GM19351 (cell line): ENCODE data around the gene CORO2A.
A peak's percentile ranks its signal among the peaks of the same experiment; 100 is the strongest.

Experiments used
- ATAC-seq: cut with Tn5 transposase; IDR thresholded peaks from one replicate; pipeline ENCODE4 v1.9.1; 2021; ENCODE audit warnings: mild to moderate bottlenecking, moderate library complexity; ENCODE audit not compliant: unreplicated experiment

The CORO2A gene

DNA sequence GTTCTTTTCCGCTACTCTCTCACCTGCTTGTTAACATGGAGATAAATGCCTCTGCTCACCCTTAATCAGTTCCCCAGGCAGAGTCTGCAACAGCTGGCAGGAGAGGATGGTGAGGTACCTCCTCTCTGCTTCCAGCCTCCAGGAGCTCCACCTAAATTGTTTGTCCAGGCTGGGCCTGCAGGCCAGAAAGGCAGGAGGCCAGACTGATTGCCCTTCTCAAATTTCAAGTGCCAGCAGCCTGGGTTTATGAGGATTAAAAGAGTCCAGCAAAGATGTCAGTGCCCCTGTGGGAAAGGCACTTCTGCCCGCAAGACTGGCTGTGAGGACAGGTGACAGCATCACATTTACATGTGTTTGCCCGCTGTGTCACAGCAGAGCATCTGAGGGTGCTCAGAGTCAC, 19.8 kb downstream of the CORO2A start:
- ATAC-seq, result no peak

GRCh38 chr9:98171176-98171925, 21.1 kb downstream of the CORO2A start:
- no peak for ATAC-seq

- peak; percentile 100 for ATAC-seq
These were observed 23.4 kb downstream of the CORO2A start for GRCh38 chr9:98168941-98169488.

DNA sequence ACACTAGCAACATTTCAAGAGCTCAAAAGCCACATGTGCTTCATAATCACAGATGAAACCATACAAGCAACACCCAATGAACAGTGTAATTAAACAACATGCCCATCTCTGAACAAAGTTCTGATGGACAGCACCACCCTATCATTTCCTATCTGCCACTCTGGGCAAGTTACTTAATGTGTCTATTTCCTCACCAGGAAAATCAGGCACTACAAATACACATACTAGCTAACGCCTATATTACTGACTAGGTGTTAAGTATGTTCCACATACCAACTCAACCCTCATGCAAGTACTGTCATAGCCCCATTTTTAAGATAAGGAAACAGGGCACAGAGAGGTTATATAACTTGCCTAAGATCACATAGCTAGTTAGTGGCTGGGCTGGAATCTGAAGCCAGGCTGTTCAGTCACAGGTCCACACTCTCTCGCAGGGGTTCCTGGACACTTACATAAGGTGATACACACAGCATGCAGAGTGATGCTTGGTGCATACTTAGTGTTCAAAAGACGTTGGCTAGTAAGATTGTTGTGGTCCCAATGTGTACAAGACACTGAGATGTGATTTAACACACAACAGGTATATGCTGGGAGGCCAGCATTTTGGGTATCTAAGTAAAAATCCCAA, 24.2 kb downstream of the CORO2A start:
- no peak for ATAC-seq

- ATAC-seq, result no peak
These were observed 27.5 kb downstream of the CORO2A start for GRCh38 chr9:98164912-98165311.

DNA sequence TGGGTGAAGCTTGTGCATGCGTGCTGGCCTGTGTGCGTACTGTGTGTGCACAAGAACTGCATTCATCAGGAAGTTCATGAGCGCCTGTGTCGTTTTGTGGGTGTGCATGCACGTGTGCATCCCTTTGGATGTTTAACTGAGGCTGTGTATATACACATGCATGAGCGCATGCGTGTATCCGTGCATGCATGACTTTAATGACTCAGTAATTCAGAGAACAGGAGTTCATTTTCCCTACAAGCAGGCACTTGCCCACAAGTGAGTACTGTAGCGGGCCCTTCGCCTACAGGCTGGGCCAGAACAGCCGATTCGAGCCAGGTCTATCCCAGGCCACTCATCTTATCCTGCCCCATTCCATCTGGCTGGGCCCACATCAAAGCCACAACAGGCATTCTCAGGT, 29.8 kb downstream of the CORO2A start:
- ATAC-seq, result no peak

DNA sequence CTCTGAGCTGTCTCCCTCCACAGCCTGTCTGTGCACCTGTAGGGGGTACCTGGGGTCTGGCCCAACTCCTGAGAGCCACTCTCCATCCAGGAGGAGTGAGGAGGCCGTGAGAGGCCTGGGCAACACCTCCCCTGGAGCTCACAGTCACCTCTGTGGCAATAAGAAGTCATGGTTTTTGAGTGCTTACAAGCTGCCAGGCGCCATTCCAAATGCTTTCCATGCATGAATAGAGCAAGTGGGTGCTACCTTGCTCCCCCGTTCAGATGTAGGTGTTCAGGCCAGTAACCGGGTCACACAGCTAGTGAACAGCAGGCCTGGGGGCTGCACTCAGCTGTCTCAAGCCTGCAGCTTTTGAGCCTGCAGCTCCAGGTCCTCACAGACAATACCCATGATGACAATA, 30.6 kb downstream of the CORO2A start:
- ATAC-seq, result no peak

GRCh38 chr9:98159790-98160189, 32.6 kb downstream of the CORO2A start:
- no peak for ATAC-seq

GRCh38 chr9:98159301-98159700, 33.1 kb downstream of the CORO2A start:
- ATAC-seq, result no peak

GRCh38 chr9:98158071-98158831, 34.2 kb downstream of the CORO2A start:
- ATAC-seq, result no peak

- no peak for ATAC-seq
These were observed 35.1 kb downstream of the CORO2A start for GRCh38 chr9:98157372-98157771.

GRCh38 chr9:98154678-98155077, 37.8 kb downstream of the CORO2A start:
- no peak for ATAC-seq

DNA sequence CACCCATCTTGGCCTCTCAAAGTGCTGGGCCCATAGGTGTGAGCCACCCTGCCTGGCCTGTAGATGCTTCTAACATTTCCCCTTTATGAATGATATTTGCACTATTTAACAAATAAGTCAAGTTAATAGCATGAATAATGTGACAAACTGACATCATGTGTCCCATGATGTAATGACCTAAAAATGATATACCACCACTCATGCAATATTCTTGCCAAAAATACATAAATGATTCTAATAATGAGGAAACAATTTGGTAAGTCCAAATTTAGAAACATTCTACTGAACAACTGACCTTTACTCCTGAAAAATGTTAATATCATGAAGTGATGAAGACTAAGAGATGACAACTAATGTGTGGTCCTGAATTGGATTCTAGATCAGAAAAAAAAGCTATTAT, 39.9 kb downstream of the CORO2A start:
- no peak for ATAC-seq

DNA sequence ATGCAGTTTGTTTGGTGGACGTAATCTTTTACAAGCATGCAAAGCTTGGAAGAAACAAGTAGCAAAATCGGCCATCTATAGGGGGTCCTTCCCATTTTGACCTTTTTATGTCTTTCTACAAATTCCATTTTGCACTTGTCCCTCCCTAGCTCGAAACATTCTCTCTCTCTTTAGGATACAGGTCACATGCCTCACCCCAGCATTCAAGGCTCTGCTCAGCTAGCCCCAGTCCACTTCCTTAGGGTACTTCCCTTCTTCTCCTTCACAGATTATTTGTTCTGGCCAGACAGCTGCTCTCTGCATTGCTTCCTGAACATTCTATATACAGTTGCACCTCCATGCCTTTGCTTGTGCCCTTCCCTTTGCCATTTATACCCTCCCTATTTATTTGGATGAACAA, 41.7 kb downstream of the CORO2A start:
- ATAC-seq, result no peak

GRCh38 chr9:98150164-98150563, 42.3 kb downstream of the CORO2A start:
- ATAC-seq, result no peak

- no peak for ATAC-seq
These were observed 43.0 kb downstream of the CORO2A start for GRCh38 chr9:98149422-98149821.

DNA sequence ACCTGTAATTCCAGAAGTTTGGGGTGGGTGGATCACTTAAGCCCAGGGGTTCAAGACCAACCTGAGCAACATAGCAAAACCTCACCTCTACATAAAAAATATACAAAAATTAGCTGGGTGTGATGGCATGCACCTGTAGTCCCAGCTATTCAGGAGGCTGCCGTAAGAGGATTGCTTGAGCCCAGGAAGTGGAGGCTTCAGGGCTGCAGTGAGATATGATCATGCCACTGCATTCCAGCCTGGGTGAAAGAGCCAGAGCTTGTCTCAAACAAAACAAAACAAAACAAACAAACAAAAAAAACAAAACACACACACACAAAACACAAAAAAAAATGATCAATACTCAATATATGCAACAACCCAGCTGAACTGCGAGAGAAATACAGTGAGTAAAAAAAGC, 44.0 kb downstream of the CORO2A start:
- no peak for ATAC-seq

DNA sequence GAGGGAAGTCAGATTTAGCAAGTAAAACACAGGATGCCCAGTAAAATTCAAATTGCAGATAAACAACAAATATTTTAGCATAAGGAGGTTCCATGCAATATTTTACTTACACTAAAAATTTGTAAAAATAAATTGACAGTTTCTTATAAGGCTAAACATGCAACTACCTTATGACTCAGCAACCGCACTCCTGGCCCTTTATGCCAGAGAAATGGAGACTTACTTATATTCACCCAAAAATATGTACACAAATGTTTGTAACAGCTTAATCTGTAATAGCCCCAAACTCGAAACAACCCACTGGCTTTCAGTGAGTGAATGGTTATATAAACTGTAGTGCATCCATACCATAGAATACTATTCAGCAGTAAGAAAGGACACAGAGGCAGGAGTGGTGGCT, 44.9 kb downstream of the CORO2A start:
- ATAC-seq, result peak; percentile 53

GRCh38 chr9:98146101-98146991, 46.1 kb downstream of the CORO2A start:
- ATAC-seq, result peak; percentile 50

DNA sequence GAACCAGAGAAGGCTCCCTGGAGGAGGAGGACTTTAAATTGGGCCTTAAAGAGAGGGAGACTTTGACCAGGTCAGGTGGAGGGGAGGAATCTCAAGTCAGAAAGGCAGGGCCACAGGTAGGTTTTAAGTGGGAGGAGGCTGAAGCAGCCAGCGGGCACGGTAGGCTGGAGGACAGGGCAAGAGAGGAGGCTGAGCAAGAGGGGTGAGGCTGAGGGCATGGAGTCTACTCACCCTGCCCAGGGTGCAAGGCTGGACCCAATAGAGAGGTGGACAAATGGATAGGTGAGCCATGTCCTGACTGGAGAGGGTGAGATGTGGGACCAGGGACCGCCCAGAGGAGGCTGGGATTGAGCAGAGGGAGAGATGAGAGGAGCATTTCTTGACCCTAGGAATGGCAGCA, 47.8 kb downstream of the CORO2A start:
- ATAC-seq, result no peak

- no peak for ATAC-seq
These were observed 48.4 kb downstream of the CORO2A start for GRCh38 chr9:98144076-98144475.
